ENCODE measurements around the gene PATE2.

GRCh38 chr11:125763483-125763882 lies 15.1 kb downstream of the PATE2 start:
- TF ChIP-seq ZNF274 (IDR thresholded peaks at IDR 0.05; ENCODE audit: low read depth, low read length): no peak
- TF ChIP-seq SUZ12 (IDR thresholded peaks at IDR 0.05; ENCODE audit: extremely low read depth, insufficient read depth, insufficient read length): no peak
- TF ChIP-seq YY1 (IDR thresholded peaks at IDR 0.05; ENCODE audit: insufficient read depth, insufficient read length): no peak
